Measurements from ENCODE around the gene TLX1.

Gene TLX1

GRCh38 chr10:101130984-101131961 lies at the start of gene TLX1:
Gene TLX1 (plus strand): TSS chr10:101131300. CDS start chr10:101131542, 242 bp downstream.
- Histone ChIP-seq H3K36me3 (ENCODE audit: control insufficient read depth, insufficient read depth, low read length) (no peaks in the 10 kb centered on the region), H3K4me3 (replicated peaks; ENCODE audit: low read depth, low read length) (no peak within 1 kb of the TSS), H3K27me3 (replicated peaks; ENCODE audit: control insufficient read depth, insufficient read depth, low read length) (peaks cover 6% of the 10 kb centered on the region)
- no peak for TF ChIP-seq CTCF (IDR thresholded peaks at IDR 0.05; ENCODE audit: insufficient read depth, low read length, poor library complexity, severe bottlenecking)
- DNase-seq (ENCODE audit: extremely low read depth, insufficient read length): no peak

DNA sequence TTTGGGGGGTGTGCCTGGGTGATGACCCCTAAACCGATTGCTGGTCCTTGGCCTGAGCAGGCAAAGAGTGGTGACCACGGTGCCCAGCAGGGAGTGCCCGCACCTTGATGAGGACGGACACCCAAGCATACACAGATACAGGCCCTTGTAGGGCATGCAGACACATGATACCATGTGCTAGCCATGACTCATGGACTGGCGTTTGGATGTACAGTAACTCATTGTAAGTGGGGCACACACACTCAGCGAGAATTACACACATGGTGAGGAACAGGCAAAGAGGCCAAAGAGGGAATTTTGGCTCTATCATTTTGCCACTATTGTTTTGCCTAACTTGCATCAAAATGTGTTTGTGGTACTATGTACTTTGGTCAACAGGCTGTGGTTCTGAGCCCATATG lies 45.3 kb upstream of the TLX1 start:
- H3K4me3 ChIP-seq (replicated peaks; ENCODE audit: low read depth, low read length): no peak overlapping the region
- H3K36me3 ChIP-seq (ENCODE audit: control insufficient read depth, insufficient read depth, low read length): no peaks in the 10 kb centered on the region
- peaks cover 5% of the 10 kb centered on the region; the same call in 1 of the 2 replicates for H3K27me3 ChIP-seq (replicated peaks; ENCODE audit: control insufficient read depth, insufficient read depth, low read length)
- DNase-seq (ENCODE audit: extremely low read depth, insufficient read length): no peak
- TF ChIP-seq CTCF (IDR thresholded peaks at IDR 0.05; ENCODE audit: insufficient read depth, low read length, poor library complexity, severe bottlenecking): no peak

DNA sequence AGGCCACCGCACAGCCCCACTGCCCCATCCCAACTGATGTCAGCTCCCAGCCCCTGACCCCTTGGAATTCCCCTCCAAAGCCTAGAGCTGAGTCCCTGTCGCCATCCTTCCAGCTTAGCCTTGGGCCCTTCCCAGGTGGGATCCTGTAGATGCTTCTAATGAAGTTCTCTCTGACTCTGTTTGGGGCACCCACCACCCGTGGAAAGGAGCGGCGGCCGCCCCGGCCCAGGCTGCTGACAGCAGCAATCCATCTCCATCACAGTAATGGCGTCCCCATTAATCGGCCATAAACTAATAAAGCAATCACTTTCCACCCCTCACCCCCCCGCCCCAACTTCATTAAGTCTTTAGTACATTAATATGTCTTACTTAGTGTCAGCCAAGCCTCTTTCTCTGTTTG lies 43.7 kb upstream of the TLX1 start:
- no peak for TF ChIP-seq CTCF (IDR thresholded peaks at IDR 0.05; ENCODE audit: insufficient read depth, low read length, poor library complexity, severe bottlenecking)
- Histone ChIP-seq H3K27me3 (replicated peaks; ENCODE audit: control insufficient read depth, insufficient read depth, low read length) (peaks cover 5% of the 10 kb centered on the region; the same call in 1 of the 2 replicates), H3K36me3 (ENCODE audit: control insufficient read depth, insufficient read depth, low read length) (no peaks in the 10 kb centered on the region), H3K4me3 (replicated peaks; ENCODE audit: low read depth, low read length) (no peak overlapping the region)
- no peak for DNase-seq (ENCODE audit: extremely low read depth, insufficient read length)

DNA sequence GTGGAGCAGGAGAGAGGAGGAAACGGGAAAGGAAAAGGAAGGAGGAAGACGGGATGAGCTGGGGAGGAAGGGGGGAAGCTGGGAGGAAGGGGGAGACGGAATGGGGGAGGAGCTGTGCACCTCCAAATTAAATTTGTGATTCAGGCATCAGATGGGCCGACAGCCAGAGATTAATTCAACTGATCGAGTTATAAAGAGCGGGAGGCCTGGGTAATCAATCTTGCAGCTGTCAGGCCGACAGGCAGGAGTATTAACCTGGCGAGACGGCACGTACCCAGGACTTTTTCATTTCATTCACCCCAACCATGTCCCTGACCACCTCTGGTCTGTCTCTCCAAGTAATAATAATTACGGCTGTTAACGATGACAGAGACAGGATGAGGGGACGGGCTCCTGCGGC lies 43.1 kb upstream of the TLX1 start:
- no peak for DNase-seq (ENCODE audit: extremely low read depth, insufficient read length)
- H3K27me3 ChIP-seq (replicated peaks; ENCODE audit: control insufficient read depth, insufficient read depth, low read length): peaks cover 5% of the 10 kb centered on the region
- H3K4me3 ChIP-seq (replicated peaks; ENCODE audit: low read depth, low read length): no peak overlapping the region
- no peaks in the 10 kb centered on the region for H3K36me3 ChIP-seq (ENCODE audit: control insufficient read depth, insufficient read depth, low read length)
- no peak for TF ChIP-seq CTCF (IDR thresholded peaks at IDR 0.05; ENCODE audit: insufficient read depth, low read length, poor library complexity, severe bottlenecking)

DNA sequence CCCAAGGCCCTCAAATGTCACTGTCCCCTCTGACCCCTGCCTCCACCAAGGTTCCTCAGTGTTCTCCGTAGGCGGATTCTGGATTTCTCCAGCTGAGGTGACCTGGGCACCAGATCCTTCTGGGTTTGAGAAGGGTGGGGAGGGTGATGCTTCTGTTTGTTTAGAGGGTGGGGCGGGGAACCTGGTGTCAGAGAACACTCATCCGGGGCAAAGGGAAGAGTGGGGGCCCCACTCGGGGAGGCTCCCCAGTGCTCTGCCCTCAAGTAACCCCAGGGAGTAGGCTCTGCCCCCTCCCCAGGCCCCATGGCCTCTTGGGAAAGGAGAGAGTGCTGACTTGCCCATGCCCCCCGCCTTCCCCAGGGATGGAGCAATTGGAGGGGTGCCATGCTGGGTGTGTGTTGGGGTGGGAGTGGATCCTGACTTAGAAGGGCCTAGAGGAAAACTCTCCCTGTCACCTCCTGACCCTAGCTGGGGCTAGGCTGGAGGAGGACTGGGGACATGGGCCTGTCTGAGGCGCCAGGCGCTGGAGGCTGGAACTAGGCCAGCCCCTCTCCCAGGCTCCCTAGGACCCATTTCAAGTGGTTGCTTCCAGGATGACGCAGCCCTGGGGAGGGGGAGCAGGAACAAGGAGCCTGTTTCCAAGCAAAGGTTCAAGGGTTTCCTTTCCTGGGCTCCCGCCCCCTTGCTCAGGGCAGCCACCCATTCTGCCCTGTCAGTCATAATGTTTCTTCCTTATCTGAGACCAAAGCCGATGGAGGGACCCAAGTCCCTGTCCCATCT lies 41.4 kb upstream of the TLX1 start:
- no peak for DNase-seq (ENCODE audit: extremely low read depth, insufficient read length)
- H3K36me3 ChIP-seq (ENCODE audit: control insufficient read depth, insufficient read depth, low read length): no peaks in the 10 kb centered on the region
- TF ChIP-seq CTCF (IDR thresholded peaks at IDR 0.05; ENCODE audit: insufficient read depth, low read length, poor library complexity, severe bottlenecking): no peak
- no peak overlapping the region for H3K4me3 ChIP-seq (replicated peaks; ENCODE audit: low read depth, low read length)
- peaks cover 6% of the 10 kb centered on the region for H3K27me3 ChIP-seq (replicated peaks; ENCODE audit: control insufficient read depth, insufficient read depth, low read length)

All from GM06990 (cell line).